Hematopoietic multipotent progenitor cell treated with erythropoietin and hydrocortisone succinate and interleukin-3 and kit ligand, for 8 days (in vitro differentiated cells): ENCODE results near the gene NCF4.

ENCODE experiments used
- DNase-seq: peaks from one replicate; pipeline ENCODE4 v3.0.0-alpha.2; 2015

NCF4 gene

GRCh38 chr22:36924151-36924698 lies 63.4 kb downstream of the NCF4 start:
- no peak for DNase-seq

- DNase-seq = no peak
Measured at GRCh38 chr22:36925388-36926290, 64.8 kb downstream of the NCF4 start.

- no peak for DNase-seq
Measured at GRCh38 chr22:36926309-36926708, 65.5 kb downstream of the NCF4 start.

- no peak for DNase-seq
Measured at GRCh38 chr22:36926721-36927435, 66.1 kb downstream of the NCF4 start.
